HepG2 (cell line): ENCODE results near the gene PDIA5. TPM values are rescaled to one million over a fixed set of nuclear protein-coding genes. Genes with fewer than 3 reads are reported as not detected.

Experiments
- ATAC-seq: fragments of 200-7000 bp; cut with Tn5 transposase; 3 replicates; pipeline ENCODE4 v1.9.1; 2020; ENCODE audit warnings: mild to moderate bottlenecking, moderate library complexity
- BruUV-seq: library from RNA; stranded (reverse); fragments of 400-500 nt; replicated peaks from 2 replicates; lab custom pipeline; 2021; lab: Mats Ljungman, UMichigan
- CTCF ChIA-PET: fragments of 300-600 bp; formaldehyde crosslinking; extraction: SDS; loops from one replicate; lab custom pipeline; 2021; ENCODE audit warnings: low total read pairs, inconsistent platforms, low intra/inter-chr PET ratio; lab: Yijun Ruan, JAX
- POLR2A ChIA-PET: fragments of 350-600 bp; sonication (Branson Sonifier 250); formaldehyde crosslinking; loops from one replicate; lab custom pipeline; 2020; ENCODE audit warnings: antibody characterized with exemption, inconsistent platforms; lab: Yijun Ruan, JAX
- DNase-seq: peaks from one replicate; pipeline ENCODE4 v3.0.0-alpha.2; 2015; ENCODE audit warnings: low spot score
- FAIRE-seq: peaks from 3 replicates; lab custom pipeline; 2011; peaks lifted over from hg19 to GRCh38; lab: Jason Lieb, UNC
- H2AFZ ChIP-seq: one replicate; pipeline ENCODE4 v1.6.1; 2011; ENCODE audit warnings: low read length, inconsistent platforms
- H3K27ac ChIP-seq: fragments of 300-600 bp; 3 replicates; pipeline ENCODE4 v1.8.0; 2011; ENCODE audit warnings: mixed run types, mild to moderate bottlenecking, mixed read lengths, low read length, inconsistent platforms; ENCODE audit not compliant: insufficient read depth; ENCODE audit errors: extremely low read length
- H3K27me3 ChIP-seq, 2 experiments: fragments of 200-600 bp in 1 of 2; 2 replicates in 1 of 2; 3 replicates in 1 of 2; pipeline versions ENCODE4 v1.6.0 to v1.8.0; 2011; ENCODE audit warnings: low read length in 2 of 2, mild to moderate bottlenecking in 2 of 2, moderate library complexity in 2 of 2, inconsistent platforms in 1 of 2; ENCODE audit not compliant: insufficient read depth in 2 of 2, control insufficient read depth in 1 of 2
- H3K36me3 ChIP-seq, 2 experiments: fragments of 200-600 bp in 1 of 2; replicated peaks in 1 of 2; 2 replicates in 1 of 2; 3 replicates in 1 of 2; pipeline versions ENCODE4 v1.5.1 to v1.8.0; 2011; ENCODE audit warnings: low read length in 2 of 2, inconsistent platforms in 1 of 2; ENCODE audit not compliant: insufficient read depth in 2 of 2, control insufficient read depth in 1 of 2
- H3K4me1 ChIP-seq: 2 replicates; pipeline ENCODE4 v1.5.1; 2012; ENCODE audit warnings: low read length, inconsistent platforms; ENCODE audit not compliant: insufficient read depth
- H3K4me2 ChIP-seq: 2 replicates; pipeline ENCODE4 v1.6.0; 2011; ENCODE audit warnings: low read depth, low read length, inconsistent platforms
- H3K4me3 ChIP-seq, 3 experiments: fragments of 200-600 bp in 1 of 3; sonication (generic), shearing (Covaris generic) in 1 of 3; replicated peaks in 1 of 3; 2 replicates each; pipeline ENCODE4 v1.5.1; 2011 to 2016; ENCODE audit warnings: low read length in 3 of 3, inconsistent platforms in 2 of 3, low read depth in 2 of 3, mild to moderate bottlenecking in 2 of 3, control low read depth in 1 of 3, mixed read lengths in 1 of 3; ENCODE audit not compliant: insufficient read depth in 1 of 3
- H3K79me2 ChIP-seq: one replicate; pipeline ENCODE4 v1.6.1; 2011; ENCODE audit warnings: low read length, inconsistent platforms; ENCODE audit not compliant: insufficient read depth
- H3K9ac ChIP-seq: 2 replicates; pipeline ENCODE4 v1.6.0; 2011; ENCODE audit warnings: mild to moderate bottlenecking, low read depth, low read length, inconsistent platforms; ENCODE audit not compliant: insufficient read depth
- H3K9me3 ChIP-seq: 2 replicates; pipeline ENCODE4 v1.5.1; 2012; ENCODE audit warnings: mild to moderate bottlenecking, low read length
- H4K20me1 ChIP-seq: 2 replicates; pipeline ENCODE4 v1.6.0; 2011; ENCODE audit warnings: inconsistent platforms, mild to moderate bottlenecking, low read length, moderate library complexity; ENCODE audit not compliant: insufficient read depth
- AGO2 ChIP-seq: fragments of 200-400 bp; formaldehyde crosslinking; optimal IDR thresholded peaks from 2 replicates; pipeline ENCODE3; 2017; ENCODE audit warnings: mild to moderate bottlenecking, low read depth, low read length, moderate library complexity
- HOXD1 ChIP-seq: sonication (generic); formaldehyde crosslinking; IDR thresholded peaks from 2 replicates; pipeline ENCODE4 v1.5.0; 2020; ENCODE audit warnings: missing genetic modification reagents
- KDM2A ChIP-seq: sonication (generic); formaldehyde crosslinking; IDR thresholded peaks from 2 replicates; pipeline ENCODE4 v1.4.0; 2020; ENCODE audit warnings: low read depth, missing genetic modification reagents, borderline replicate concordance
- KLF9 ChIP-seq: IDR thresholded peaks from 2 replicates; pipeline ENCODE4 v1.6.1; 2016; ENCODE audit warnings: low read depth
- NKX3-1 ChIP-seq: sonication (generic); formaldehyde crosslinking; IDR thresholded peaks from 2 replicates; pipeline ENCODE4 v1.5.0; 2020; ENCODE audit warnings: missing genetic modification reagents
- SSRP1 ChIP-seq: IDR thresholded peaks from 2 replicates; pipeline ENCODE4 v1.6.1; 2016; ENCODE audit warnings: control low read depth
- XRCC5 ChIP-seq: fragments of 200-400 bp; formaldehyde crosslinking; optimal IDR thresholded peaks from 2 replicates; pipeline ENCODE3; 2017; ENCODE audit warnings: mild to moderate bottlenecking, low read length
- ZBTB1 ChIP-seq: sonication (generic); formaldehyde crosslinking; IDR thresholded peaks from 2 replicates; pipeline ENCODE4 v1.4.0; 2020; ENCODE audit warnings: missing genetic modification reagents, borderline replicate concordance
- ZNF251 ChIP-seq: sonication (generic); formaldehyde crosslinking; IDR thresholded peaks from 2 replicates; pipeline ENCODE4 v1.9.0; 2021; ENCODE audit warnings: mild to moderate bottlenecking, missing genetic modification reagents
- ZNF614 ChIP-seq: IDR thresholded peaks from 2 replicates; pipeline ENCODE4 v1.6.1; 2018; ENCODE audit warnings: missing biosample characterization, missing genetic modification reagents, inconsistent platforms, borderline replicate concordance
- ZNF720 ChIP-seq: sonication (generic); formaldehyde crosslinking; IDR thresholded peaks from 2 replicates; pipeline ENCODE4 v1.4.0; 2020; ENCODE audit warnings: missing genetic modification reagents
- ZZZ3 ChIP-seq: sonication (generic); formaldehyde crosslinking; IDR thresholded peaks from 2 replicates; pipeline ENCODE4 v1.4.0; 2020; ENCODE audit warnings: missing genetic modification reagents, mild to moderate bottlenecking, borderline replicate concordance
- WGBS: methylation state at CpG from one replicate; pipeline ENCODE4 v1.1.6; 2017; ENCODE audit warnings: low lambda C conversion rate; 5-methylcytosine and 5-hydroxymethylcytosine counted together
- in situ Hi-C: cut with HindIII; loops from 2 replicates; pipeline ENCODE4 v1.10.0; 2017; ENCODE audit warnings: low pct_unique_long_range_greater_than_20kb; ENCODE audit not compliant: extremely low pct_ligation_motif_present
- intact Hi-C: fragments of 100-400 bp; cut with micrococcal nuclease; formaldehyde crosslinking; loops from one replicate; pipeline ENCODE4 v1.10.0; 2022; ENCODE audit not compliant: unreplicated experiment
- polyA plus RNA-seq, 8 experiments: library from polyadenylated mRNA; depleted of rRNA in 3 of 8; stranded (reverse) in 7 of 8; unstranded in 1 of 8; fragments of >200 nt; fragmentation: Illumina TruSeq in 4 of 8; extraction: Trizol in 4 of 8; gene quantifications; 2 replicates each; pipeline versions ENCODE4 v1.2.1 to v1.2.3, GENCODE V29; 2011 to 2016; ENCODE audit warnings: low read depth in 4 of 8, missing spikeins in 1 of 8, mixed read lengths in 1 of 8; ENCODE audit not compliant: insufficient read depth in 1 of 8
- total RNA-seq, 5 experiments: library from RNA; depleted of rRNA; stranded (reverse); fragments of >200 nt; fragmentation: Illumina TruSeq; extraction: Trizol; gene quantifications; 2 replicates each; pipeline ENCODE4 v1.2.3, GENCODE V29; 2016; ENCODE audit warnings: low read depth in 1 of 5
- TF ChIP-seq, protein P1 (sequence below): sonication (generic); formaldehyde crosslinking; IDR thresholded peaks from 2 replicates; pipeline ENCODE4 v1.5.1; 2020; ENCODE audit warnings: missing genetic modification reagents, mild to moderate bottlenecking, borderline replicate concordance
- TF ChIP-seq, protein P2 (sequence below): sonication (generic); formaldehyde crosslinking; conservative IDR thresholded peaks from 2 replicates; pipeline ENCODE4 v1.5.0; 2020; ENCODE audit warnings: missing genetic modification reagents
- TF ChIP-seq, protein P3 (sequence below): fragments of 450-650 bp; IDR thresholded peaks from 2 replicates; pipeline ENCODE4 v1.6.1; 2017; ENCODE audit warnings: mild to moderate bottlenecking

Gene PDIA5
- total and polyA plus RNA-seq, 2 of the 13 experiments (the other 11 are each of a cell fraction or from before 2014, with no cell fraction given): 51.3 to 74.3 TPM

GRCh38 chr3:123028233-123028828 is 38.5 kb upstream of the PDIA5 start (continued):
- TF ChIP-seq XRCC5: peak; percentile 22

DNA sequence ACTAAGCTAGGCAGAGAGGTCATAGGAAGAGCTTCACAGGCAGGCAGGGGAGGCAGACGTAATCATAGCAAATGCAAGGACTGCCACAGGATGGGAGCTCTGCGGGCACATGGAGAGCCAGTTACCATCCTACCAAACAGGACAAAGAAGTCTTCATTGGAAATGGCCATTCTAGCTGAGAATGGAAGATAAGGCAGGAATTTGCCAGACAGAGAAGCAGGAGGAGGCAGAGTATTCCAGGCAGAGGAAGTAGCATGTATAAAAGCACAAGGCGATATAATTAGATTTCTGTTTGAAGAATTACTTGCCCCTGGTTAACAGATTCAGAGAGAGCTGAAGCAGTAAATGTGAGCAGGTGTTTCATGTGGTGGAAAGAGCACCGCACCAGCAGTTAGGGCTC is 35.8 kb upstream of the PDIA5 start:
- BruUV-seq: no TSS peak
- no peak overlapping the region for H3K27ac ChIP-seq
- no peaks in the 10 kb centered on the region for H4K20me1 ChIP-seq
- no peak overlapping the region for H3K9ac ChIP-seq
- ChIA-PET CTCF (no interaction called here), POLR2A (no interaction called here)
- H3K36me3 ChIP-seq: no peaks in the 10 kb centered on the region
- peaks cover 33% of the 10 kb centered on the region for H3K4me1 ChIP-seq
- intact Hi-C loops (loop anchor here (10.0 kb wide), 1 partner anchor 224 kb away; no protein-coding TSS in a partner anchor), in situ Hi-C loops (loop anchor here (25.0 kb wide), 1 partner anchor 269 kb away; no protein-coding TSS in a partner anchor)
- no peak overlapping the region for H3K4me3 ChIP-seq
- H2AFZ ChIP-seq: no peak overlapping the region
- WGBS: 59% methylated on average over 4 of the region's 4 CpGs
- no peak overlapping the region for H3K4me2 ChIP-seq
- H3K27me3 ChIP-seq: peaks cover 8 to 37% of the 10 kb centered on the region in 2 experiments
- no peaks in the 10 kb centered on the region for H3K79me2 ChIP-seq
- no peak for TF ChIP-seq ZBTB1 (CRISPR knock-in tag)
- no peak for TF ChIP-seq XRCC5
- no peak for TF ChIP-seq ZNF614 (CRISPR knock-in tag)
- TF ChIP-seq KDM2A (CRISPR knock-in tag): no peak
- no peak for TF ChIP-seq KLF9 (CRISPR knock-in tag)
- TF ChIP-seq ZNF251 (CRISPR knock-in tag): no peak
- no peak for TF ChIP-seq HOXD1
- TF ChIP-seq ZZZ3 (CRISPR knock-in tag): no peak
- TF ChIP-seq, protein P1, sequence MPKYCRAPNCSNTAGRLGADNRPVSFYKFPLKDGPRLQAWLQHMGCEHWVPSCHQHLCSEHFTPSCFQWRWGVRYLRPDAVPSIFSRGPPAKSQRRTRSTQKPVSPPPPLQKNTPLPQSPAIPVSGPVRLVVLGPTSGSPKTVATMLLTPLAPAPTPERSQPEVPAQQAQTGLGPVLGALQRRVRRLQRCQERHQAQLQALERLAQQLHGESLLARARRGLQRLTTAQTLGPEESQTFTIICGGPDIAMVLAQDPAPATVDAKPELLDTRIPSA (CRISPR knock-in tag): no peak
- TF ChIP-seq ZNF720 (CRISPR knock-in tag): no peak
- TF ChIP-seq SSRP1: no peak
- no peak for TF ChIP-seq AGO2
- TF ChIP-seq, protein P2, sequence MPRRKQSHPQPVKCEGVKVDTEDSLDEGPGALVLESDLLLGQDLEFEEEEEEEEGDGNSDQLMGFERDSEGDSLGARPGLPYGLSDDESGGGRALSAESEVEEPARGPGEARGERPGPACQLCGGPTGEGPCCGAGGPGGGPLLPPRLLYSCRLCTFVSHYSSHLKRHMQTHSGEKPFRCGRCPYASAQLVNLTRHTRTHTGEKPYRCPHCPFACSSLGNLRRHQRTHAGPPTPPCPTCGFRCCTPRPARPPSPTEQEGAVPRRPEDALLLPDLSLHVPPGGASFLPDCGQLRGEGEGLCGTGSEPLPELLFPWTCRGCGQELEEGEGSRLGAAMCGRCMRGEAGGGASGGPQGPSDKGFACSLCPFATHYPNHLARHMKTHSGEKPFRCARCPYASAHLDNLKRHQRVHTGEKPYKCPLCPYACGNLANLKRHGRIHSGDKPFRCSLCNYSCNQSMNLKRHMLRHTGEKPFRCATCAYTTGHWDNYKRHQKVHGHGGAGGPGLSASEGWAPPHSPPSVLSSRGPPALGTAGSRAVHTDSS (CRISPR knock-in tag): no peak
- TF ChIP-seq NKX3-1 (CRISPR knock-in tag): no peak
- TF ChIP-seq, protein P3, sequence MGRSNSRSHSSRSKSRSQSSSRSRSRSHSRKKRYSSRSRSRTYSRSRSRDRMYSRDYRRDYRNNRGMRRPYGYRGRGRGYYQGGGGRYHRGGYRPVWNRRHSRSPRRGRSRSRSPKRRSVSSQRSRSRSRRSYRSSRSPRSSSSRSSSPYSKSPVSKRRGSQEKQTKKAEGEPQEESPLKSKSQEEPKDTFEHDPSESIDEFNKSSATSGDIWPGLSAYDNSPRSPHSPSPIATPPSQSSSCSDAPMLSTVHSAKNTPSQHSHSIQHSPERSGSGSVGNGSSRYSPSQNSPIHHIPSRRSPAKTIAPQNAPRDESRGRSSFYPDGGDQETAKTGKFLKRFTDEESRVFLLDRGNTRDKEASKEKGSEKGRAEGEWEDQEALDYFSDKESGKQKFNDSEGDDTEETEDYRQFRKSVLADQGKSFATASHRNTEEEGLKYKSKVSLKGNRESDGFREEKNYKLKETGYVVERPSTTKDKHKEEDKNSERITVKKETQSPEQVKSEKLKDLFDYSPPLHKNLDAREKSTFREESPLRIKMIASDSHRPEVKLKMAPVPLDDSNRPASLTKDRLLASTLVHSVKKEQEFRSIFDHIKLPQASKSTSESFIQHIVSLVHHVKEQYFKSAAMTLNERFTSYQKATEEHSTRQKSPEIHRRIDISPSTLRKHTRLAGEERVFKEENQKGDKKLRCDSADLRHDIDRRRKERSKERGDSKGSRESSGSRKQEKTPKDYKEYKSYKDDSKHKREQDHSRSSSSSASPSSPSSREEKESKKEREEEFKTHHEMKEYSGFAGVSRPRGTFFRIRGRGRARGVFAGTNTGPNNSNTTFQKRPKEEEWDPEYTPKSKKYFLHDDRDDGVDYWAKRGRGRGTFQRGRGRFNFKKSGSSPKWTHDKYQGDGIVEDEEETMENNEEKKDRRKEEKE: no peak
- H3K9me3 ChIP-seq: no peaks in the 10 kb centered on the region
- ATAC-seq (no peak), FAIRE-seq (no peak), DNase-seq (no peak)
